ENCODE measurements around the gene MIA.
"Not testable (repeated sequence)": the region's sequence is repeated elsewhere in the genome, so short reads cannot be mapped to it uniquely, and the experiment has no call there.

DNA sequence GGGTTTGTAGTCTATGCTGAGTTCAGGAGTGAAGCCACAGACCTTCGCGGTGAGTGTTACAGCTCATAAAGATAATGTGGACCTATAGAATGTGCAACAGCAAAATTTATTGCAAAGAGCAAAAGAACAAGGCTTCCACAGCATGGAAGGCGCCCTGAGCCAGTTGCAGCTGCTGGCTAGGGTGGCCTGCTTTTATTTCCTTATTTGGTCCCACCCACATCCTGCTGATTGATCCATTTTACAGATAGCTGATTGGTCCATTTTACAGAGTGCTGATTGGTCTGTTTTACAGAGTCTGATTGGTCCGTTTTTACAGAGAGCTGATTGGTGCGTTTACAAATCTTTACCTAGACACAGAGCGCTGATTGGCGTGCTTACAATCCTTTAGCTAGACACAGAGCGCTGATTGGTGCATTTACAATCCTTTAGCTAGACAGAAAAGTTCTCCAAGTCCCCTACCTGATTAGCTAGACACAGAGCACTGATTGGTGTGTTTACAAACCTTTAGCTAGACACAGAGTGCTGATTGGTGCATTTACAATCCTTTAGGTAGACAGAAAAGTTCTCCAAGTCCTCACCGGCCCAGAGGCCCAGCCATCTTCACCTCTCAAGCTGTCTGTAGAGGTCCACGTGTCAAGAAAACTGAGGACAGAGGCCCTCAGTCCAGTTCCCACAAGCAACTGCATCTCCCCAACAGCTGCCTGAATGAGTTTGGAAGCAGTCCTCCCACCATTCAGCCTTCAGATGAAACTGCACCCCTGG, 4.0 kb upstream of the MIA start:
- TF ChIP-seq POLR2A (IDR thresholded peaks at IDR 0.05; ENCODE audit: low read length); GATA1 (IDR thresholded peaks at IDR 0.05; ENCODE audit: low read depth, low read length): not testable (repeated sequence)

Data from erythroblast (primary cell).